HG03103 (cell line): ENCODE data around the gene DTX4.

Experiments used
- ATAC-seq: cut with Tn5 transposase; IDR thresholded peaks from one replicate; pipeline ENCODE4 v1.9.1; 2021; ENCODE audit warnings: low read depth; ENCODE audit not compliant: unreplicated experiment

Gene DTX4

GRCh38 chr11:59172345-59173079 is 580 bp downstream of the DTX4 start:
- peak; percentile 23 for ATAC-seq

- peak; percentile 0 for ATAC-seq
Observed at GRCh38 chr11:59173080-59173963, 1.4 kb downstream of the DTX4 start.

GRCh38 chr11:59173964-59174663 is 2.2 kb downstream of the DTX4 start:
- ATAC-seq = no peak

GRCh38 chr11:59174664-59175033 is 2.7 kb downstream of the DTX4 start:
- no peak for ATAC-seq

- ATAC-seq = no peak
Observed at GRCh38 chr11:59175091-59175501, 3.2 kb downstream of the DTX4 start.

GRCh38 chr11:59176330-59176729 is 4.4 kb downstream of the DTX4 start:
- ATAC-seq = no peak

- no peak for ATAC-seq
Observed at GRCh38 chr11:59178402-59178801, 6.5 kb downstream of the DTX4 start.

GRCh38 chr11:59179121-59179520 is 7.2 kb downstream of the DTX4 start:
- no peak for ATAC-seq

- ATAC-seq = no peak
Observed at GRCh38 chr11:59180168-59180776, 8.3 kb downstream of the DTX4 start.

- no peak for ATAC-seq
Observed at GRCh38 chr11:59180907-59181306, 9.0 kb downstream of the DTX4 start.

- ATAC-seq = no peak
Observed at GRCh38 chr11:59181746-59182456, 10.0 kb downstream of the DTX4 start.

- ATAC-seq = no peak
Observed at GRCh38 chr11:59182457-59183151, 10.7 kb downstream of the DTX4 start.

GRCh38 chr11:59183771-59184170 is 11.8 kb downstream of the DTX4 start:
- no peak for ATAC-seq

GRCh38 chr11:59184691-59185339 is 12.9 kb downstream of the DTX4 start:
- no peak for ATAC-seq

- ATAC-seq = no peak
Observed at GRCh38 chr11:59185386-59185945, 13.5 kb downstream of the DTX4 start.

- no peak for ATAC-seq
Observed at GRCh38 chr11:59186130-59186594, 14.2 kb downstream of the DTX4 start.

- no peak for ATAC-seq
Observed at GRCh38 chr11:59187035-59187434, 15.1 kb downstream of the DTX4 start.

GRCh38 chr11:59187587-59187986 is 15.7 kb downstream of the DTX4 start:
- ATAC-seq = no peak

GRCh38 chr11:59188954-59189353 is 17.0 kb downstream of the DTX4 start:
- ATAC-seq = no peak
